Mesothelial cell of epicardium (in vitro differentiated cells): ENCODE results near the gene IQGAP1. TPM values are rescaled to one million over a fixed set of nuclear protein-coding genes. Genes with fewer than 3 reads are reported as not detected.

Experiments used
- DNase-seq, 2 experiments: peaks; one replicate each; pipeline ENCODE4 v3.0.0; 2021; ENCODE audit warnings: low spot score in 2 of 2; ENCODE audit not compliant: unreplicated experiment in 2 of 2
- H3K27ac Mint-ChIP-seq: 2 replicates; pipeline ENCODE4 v1.8.0; 2021; ENCODE audit warnings: mixed read lengths
- H3K27me3 Mint-ChIP-seq: 2 replicates; pipeline ENCODE4 v1.8.0; 2021; ENCODE audit warnings: low read depth, mixed read lengths
- H3K36me3 Mint-ChIP-seq: 2 replicates; pipeline ENCODE4 v1.8.0; 2021; ENCODE audit warnings: mixed read lengths
- H3K4me1 Mint-ChIP-seq: 2 replicates; pipeline ENCODE4 v1.8.0; 2021; ENCODE audit warnings: mixed read lengths
- H3K4me3 Mint-ChIP-seq: 2 replicates; pipeline ENCODE4 v1.8.0; 2021; ENCODE audit warnings: mild to moderate bottlenecking, moderate library complexity, mixed read lengths
- H3K9me3 Mint-ChIP-seq: 2 replicates; pipeline ENCODE4 v1.8.0; 2021; ENCODE audit warnings: mixed read lengths
- CTCF ChIP-seq: fragments of 200-600 bp; sonication (generic); IDR thresholded peaks from one replicate; pipeline ENCODE4 v1.5.0; 2021; ENCODE audit warnings: antibody characterized with exemption; ENCODE audit not compliant: unreplicated experiment
- total RNA-seq: library from RNA; stranded (reverse); gene quantifications from 3 replicates; pipeline ENCODE4 v1.2.1, GENCODE V29; 2021

Gene IQGAP1
- total RNA-seq, 1 donor from 2014 or later = 110 TPM

GRCh38 chr15:90545095-90545494 lies 157.1 kb downstream of the IQGAP1 start:
- H3K4me1 Mint-ChIP-seq = no peaks in the 10 kb centered on the region

GRCh38 chr15:90547540-90547939 lies 159.5 kb downstream of the IQGAP1 start:
- H3K27me3 Mint-ChIP-seq = no peaks in the 10 kb centered on the region
- no peak for DNase-seq
- H3K9me3 Mint-ChIP-seq = no peaks in the 10 kb centered on the region
- no peak overlapping the region for H3K27ac Mint-ChIP-seq
- H3K4me1 Mint-ChIP-seq = peaks cover 5% of the 10 kb centered on the region
- H3K36me3 Mint-ChIP-seq = peaks cover 25% of the 10 kb centered on the region
- no peak for TF ChIP-seq CTCF
- H3K4me3 Mint-ChIP-seq = no peak overlapping the region

More at GRCh38 chr15:90545095-90545494, 157.1 kb downstream of the IQGAP1 start:
- Mint-ChIP-seq H3K36me3 (peaks cover 28% of the 10 kb centered on the region), H3K27me3 (no peaks in the 10 kb centered on the region), H3K9me3 (no peaks in the 10 kb centered on the region), H3K27ac (no peak overlapping the region), H3K4me3 (no peak overlapping the region)
- DNase-seq = no peak
- no peak for TF ChIP-seq CTCF

GRCh38 chr15:90550919-90551318 lies 162.9 kb downstream of the IQGAP1 start:
- no peak for DNase-seq
- no peak overlapping the region for H3K4me3 Mint-ChIP-seq
- H3K36me3 Mint-ChIP-seq = peaks cover 9% of the 10 kb centered on the region
- TF ChIP-seq CTCF = no peak
- no peaks in the 10 kb centered on the region for H3K27me3 Mint-ChIP-seq
- H3K9me3 Mint-ChIP-seq = no peaks in the 10 kb centered on the region
- peaks cover 16% of the 10 kb centered on the region for H3K4me1 Mint-ChIP-seq
- H3K27ac Mint-ChIP-seq = no peak overlapping the region

Other genes starting within 250 kb of the IQGAP1 start
- 32.3 to 37.7 TPM (median 35.4 TPM) in 3 replicates for gene SEMA4B, start 186.9 kb upstream of the IQGAP1 start, total RNA-seq
- gene CIB1, start 154.3 kb upstream of the IQGAP1 start, total RNA-seq = 16.9 to 18.1 TPM (median 17.6 TPM) in 3 replicates
- 8.0 to 9.2 TPM (median 8.4 TPM) in 3 replicates for gene GDPGP1, start 154.0 kb upstream of the IQGAP1 start, total RNA-seq
- 0.33 to 0.77 TPM (median 0.47 TPM) in 3 replicates for gene TTLL13, start 138.7 kb upstream of the IQGAP1 start, total RNA-seq
- 91.9 to 93.4 TPM (median 92.8 TPM) in 3 replicates for gene NGRN, start 122.6 kb upstream of the IQGAP1 start, total RNA-seq
- 7.4 to 10.0 TPM (median 8.0 TPM) in 3 replicates for gene ZNF774, start 36.0 kb upstream of the IQGAP1 start, total RNA-seq
- gene CRTC3, start 141.7 kb downstream of the IQGAP1 start, total RNA-seq = 52.9 to 57.1 TPM (median 56.6 TPM) in 3 replicates